Prostate gland (tissue), 2 donors: Measurements from ENCODE around the gene ERICH6. TPM values are rescaled to one million over a fixed set of nuclear protein-coding genes. Genes with fewer than 3 reads are reported as not detected.
"Not testable (repeated sequence)": the region's sequence is repeated elsewhere in the genome, so short reads cannot be mapped to it uniquely, and the experiment has no call there.

Experiments
- DNase-seq: peaks from one replicate; pipeline ENCODE4 v3.0.0-alpha.2; 2019; ENCODE audit warnings: low spot score
- H3K27ac ChIP-seq, 2 donors: fragments of 200-600 bp; sonication (generic); 2 replicates each; pipeline ENCODE4 v1.5.1; 2017 to 2019
- H3K27me3 ChIP-seq: fragments of 200-600 bp; sonication (generic); replicated peaks from 2 replicates; pipeline ENCODE4 v1.5.1; 2019; ENCODE audit not compliant: insufficient read depth
- H3K36me3 ChIP-seq, 2 donors: fragments of 200-600 bp; sonication (generic); 1 replicate in 1 of 2; 2 replicates in 1 of 2; pipeline versions ENCODE4 v1.5.1 to v1.8.1; 2017 to 2019
- H3K4me1 ChIP-seq: fragments of 200-600 bp; sonication (generic); replicated peaks from 2 replicates; pipeline ENCODE4 v1.5.1; 2019
- H3K4me3 ChIP-seq, 2 donors: fragments of 200-600 bp; sonication (generic); 2 replicates each; pipeline ENCODE4 v1.5.1; 2017 to 2019
- H3K9me3 ChIP-seq: fragments of 200-600 bp; sonication (generic); 2 replicates; pipeline ENCODE4 v1.5.1; 2017
- CTCF ChIP-seq, 4 experiments: fragments of 200-600 bp in 2 of 4; fragments of 450-650 bp in 2 of 4; sonication (generic) in 2 of 4; IDR thresholded peaks; 1 replicate in 3 of 4; 2 replicates in 1 of 4; pipeline ENCODE4 v1.5.1; 2016 to 2019; ENCODE audit warnings: antibody characterized with exemption in 4 of 4, mild to moderate bottlenecking in 2 of 4, moderate library complexity in 2 of 4
- POLR2A ChIP-seq: fragments of 450-650 bp; IDR thresholded peaks from one replicate; pipeline ENCODE4 v1.6.1; 2016; ENCODE audit warnings: antibody characterized with exemption, mild to moderate bottlenecking
- POLR2AphosphoS5 ChIP-seq: sonication (generic); formaldehyde crosslinking; IDR thresholded peaks from one replicate; pipeline ENCODE4 v1.6.1; 2017; ENCODE audit warnings: antibody characterized with exemption
- WGBS: methylation state at CpG from one replicate; pipeline ENCODE4 v1.1.5; 2018; 5-methylcytosine and 5-hydroxymethylcytosine counted together
- intact Hi-C: fragments of 100-400 bp; cut with DNase I; formaldehyde crosslinking; loops from one replicate; pipeline ENCODE4 v1.14.2; 2022
- total RNA-seq, 2 donors: library from RNA; depleted of rRNA; stranded (reverse); fragments of >200 nt; gene quantifications; one replicate each; pipeline ENCODE4 v1.1.0, GENCODE V29; 2016

Gene ERICH6
- total RNA-seq, 2 donors from 2014 or later, result 0.09 to 0.57 TPM

- Histone ChIP-seq H3K27ac (no peak overlapping the region), H3K4me3 (no peak overlapping the region)
- intact Hi-C loops, result no loop called here
These were observed 68.6 kb downstream of the ERICH6 start for GRCh38 chr3:150635076-150635475.

GRCh38 chr3:150631515-150632221 lies 72.1 kb downstream of the ERICH6 start:
- no peaks in the 10 kb centered on the region for H3K36me3 ChIP-seq
- H3K9me3 ChIP-seq, result no peaks in the 10 kb centered on the region
- no peak overlapping the region for H3K4me3 ChIP-seq
- TF ChIP-seq CTCF (IDR thresholded peaks at IDR 0.05) (no peak), POLR2AphosphoS5 (no peak), POLR2A (no peak)
- no peak overlapping the region for H3K27ac ChIP-seq
- H3K27me3 ChIP-seq, result no peaks in the 10 kb centered on the region
- intact Hi-C loops, result no loop called here
- 89% methylated on average over 7 of the region's 7 CpGs for WGBS
- H3K4me1 ChIP-seq, result no peaks in the 10 kb centered on the region
- no peak for DNase-seq

More at GRCh38 chr3:150635076-150635475, 68.6 kb downstream of the ERICH6 start:
- no peak for TF ChIP-seq CTCF (IDR thresholded peaks at IDR 0.05)
- Histone ChIP-seq H3K36me3 (no peaks in the 10 kb centered on the region), H3K27me3 (no peaks in the 10 kb centered on the region), H3K4me1 (no peaks in the 10 kb centered on the region), H3K9me3 (no peaks in the 10 kb centered on the region)
- no peak for DNase-seq
- WGBS, result 58% methylated on average over 6 of the region's 6 CpGs

- no peak for DNase-seq
- intact Hi-C loops, result no loop called here
- H3K4me3 ChIP-seq, result no peak overlapping the region
- 55% methylated on average over 2 of the region's 2 CpGs for WGBS
- no peak overlapping the region for H3K27ac ChIP-seq
- H3K36me3 ChIP-seq, result peaks cover 0 to 7% of the 10 kb centered on the region in 2 donors
- no peaks in the 10 kb centered on the region for H3K4me1 ChIP-seq
- TF ChIP-seq CTCF (IDR thresholded peaks at IDR 0.05) (no peak), POLR2AphosphoS5 (no peak), POLR2A (no peak)
- H3K27me3 ChIP-seq, result no peaks in the 10 kb centered on the region
- H3K9me3 ChIP-seq, result no peaks in the 10 kb centered on the region
These were observed 76.2 kb downstream of the ERICH6 start for GRCh38 chr3:150627557-150627956.

- Histone ChIP-seq H3K27me3 (no peaks in the 10 kb centered on the region), H3K36me3 (peaks cover 0 to 7% of the 10 kb centered on the region in 2 donors), H3K4me1 (no peaks in the 10 kb centered on the region), H3K27ac (no peak overlapping the region), H3K4me3 (no peak overlapping the region), H3K9me3 (no peaks in the 10 kb centered on the region)
- DNase-seq, result no peak
- intact Hi-C loops, result no loop called here
- 90% methylated on average over 2 of the region's 2 CpGs for WGBS
- TF ChIP-seq POLR2AphosphoS5, result no peak
- no peak for TF ChIP-seq POLR2A
These were observed 77.4 kb downstream of the ERICH6 start for GRCh38 chr3:150626148-150626930.

GRCh38 chr3:150623945-150624344 lies 79.8 kb downstream of the ERICH6 start:
- Histone ChIP-seq H3K4me3 (no peak overlapping the region), H3K4me1 (no peaks in the 10 kb centered on the region), H3K9me3 (no peaks in the 10 kb centered on the region), H3K27ac (no peak overlapping the region), H3K27me3 (no peaks in the 10 kb centered on the region), H3K36me3 (peaks cover 0 to 7% of the 10 kb centered on the region in 2 donors)
- WGBS, result 84% methylated on average over 1 of the region's 1 CpG
- no peak for TF ChIP-seq POLR2A
- no peak for TF ChIP-seq POLR2AphosphoS5
- TF ChIP-seq CTCF (IDR thresholded peaks at IDR 0.05), result no peak
- DNase-seq, result no peak
- intact Hi-C loops, result no loop called here

- H3K36me3 ChIP-seq, intact Hi-C loops, H3K9me3 ChIP-seq, H3K4me3 ChIP-seq, H3K27ac ChIP-seq, H3K4me1 ChIP-seq, H3K27me3 ChIP-seq, DNase-seq: not testable (repeated sequence)
These were observed 80.8 kb downstream of the ERICH6 start for GRCh38 chr3:150622955-150623354.
